ENCODE data around the gene FITM1.

DNA sequence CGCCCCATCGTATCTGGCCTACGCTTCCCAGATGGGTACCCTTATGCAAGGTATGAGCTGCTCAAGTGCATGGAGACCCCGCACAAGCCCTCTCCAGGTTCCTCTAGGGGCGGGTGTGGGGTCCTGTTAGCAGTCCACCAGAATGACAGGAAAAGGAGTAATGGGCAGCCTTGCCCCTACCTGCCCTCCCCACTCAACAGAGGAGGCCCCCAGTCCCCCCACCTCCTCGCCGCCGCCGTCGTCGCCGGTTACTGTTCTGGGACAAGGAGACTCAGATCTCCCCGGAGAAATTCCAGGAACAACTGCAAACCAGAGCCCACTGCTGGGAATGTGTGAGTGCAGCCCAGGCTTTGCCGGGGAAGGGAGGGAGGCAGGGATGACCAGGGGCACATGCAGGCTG lies 47.4 kb downstream of the FITM1 start:
- TF ChIP-seq EZH2 (IDR thresholded peaks at IDR 0.05; ENCODE audit: borderline replicate concordance, low read length): no peak
- TF ChIP-seq, protein P1, sequence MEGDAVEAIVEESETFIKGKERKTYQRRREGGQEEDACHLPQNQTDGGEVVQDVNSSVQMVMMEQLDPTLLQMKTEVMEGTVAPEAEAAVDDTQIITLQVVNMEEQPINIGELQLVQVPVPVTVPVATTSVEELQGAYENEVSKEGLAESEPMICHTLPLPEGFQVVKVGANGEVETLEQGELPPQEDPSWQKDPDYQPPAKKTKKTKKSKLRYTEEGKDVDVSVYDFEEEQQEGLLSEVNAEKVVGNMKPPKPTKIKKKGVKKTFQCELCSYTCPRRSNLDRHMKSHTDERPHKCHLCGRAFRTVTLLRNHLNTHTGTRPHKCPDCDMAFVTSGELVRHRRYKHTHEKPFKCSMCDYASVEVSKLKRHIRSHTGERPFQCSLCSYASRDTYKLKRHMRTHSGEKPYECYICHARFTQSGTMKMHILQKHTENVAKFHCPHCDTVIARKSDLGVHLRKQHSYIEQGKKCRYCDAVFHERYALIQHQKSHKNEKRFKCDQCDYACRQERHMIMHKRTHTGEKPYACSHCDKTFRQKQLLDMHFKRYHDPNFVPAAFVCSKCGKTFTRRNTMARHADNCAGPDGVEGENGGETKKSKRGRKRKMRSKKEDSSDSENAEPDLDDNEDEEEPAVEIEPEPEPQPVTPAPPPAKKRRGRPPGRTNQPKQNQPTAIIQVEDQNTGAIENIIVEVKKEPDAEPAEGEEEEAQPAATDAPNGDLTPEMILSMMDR (IDR thresholded peaks at IDR 0.05; ENCODE audit: low read length): no peak
